ENCODE data around the gene LHX2.
A peak's percentile ranks its signal among the peaks of the same experiment; 100 is the strongest.

The LHX2 gene

DNA sequence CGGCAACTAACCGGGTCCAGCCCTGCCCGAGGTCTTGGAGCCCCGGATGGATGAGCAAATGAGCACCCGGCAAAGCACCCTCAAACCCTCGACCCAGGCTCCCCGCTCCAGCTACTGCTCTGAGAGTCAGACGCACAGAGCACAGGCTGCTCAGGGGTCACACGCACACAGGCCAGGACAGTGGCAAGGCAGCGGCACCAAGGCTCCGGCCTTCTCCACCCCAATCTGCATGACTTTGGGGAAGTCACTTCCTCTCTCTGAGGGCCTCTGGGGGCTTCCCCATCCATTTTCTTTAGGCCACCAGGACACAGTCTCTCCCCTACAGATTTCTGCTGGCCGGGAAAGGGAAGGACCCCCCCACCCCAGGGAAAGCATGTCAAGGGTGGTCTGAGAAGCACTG is 18.0 kb downstream of the LHX2 start:
- DNase-seq (ENCODE audit: low read depth in 2 of 3, low spot score in 1 of 3) = no peak

DNA sequence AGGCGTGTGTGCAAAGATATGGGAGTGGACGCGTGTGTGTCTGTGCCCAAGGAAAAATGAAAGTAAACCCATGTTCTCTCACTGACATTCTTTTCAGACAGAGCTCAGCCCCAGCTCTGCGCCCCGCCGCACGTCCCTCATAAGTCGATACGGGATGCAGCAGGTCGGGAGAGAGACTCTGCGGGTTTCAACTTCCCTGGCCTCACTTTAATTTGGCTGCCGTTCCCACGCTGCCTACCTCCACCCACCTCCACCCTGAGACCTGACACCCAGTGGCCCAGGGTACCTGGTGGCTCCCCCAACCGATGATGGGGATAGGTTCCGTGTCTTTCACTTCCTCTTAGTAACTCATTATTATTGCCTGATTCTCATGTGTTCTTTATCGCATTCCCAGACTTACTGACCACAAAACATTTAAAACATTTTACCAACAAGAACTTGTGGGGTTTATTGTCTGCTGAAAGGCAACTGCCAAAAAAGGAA is 19.4 kb downstream of the LHX2 start:
- no peak for DNase-seq (ENCODE audit: low read depth in 2 of 3, low spot score in 1 of 3)

DNA sequence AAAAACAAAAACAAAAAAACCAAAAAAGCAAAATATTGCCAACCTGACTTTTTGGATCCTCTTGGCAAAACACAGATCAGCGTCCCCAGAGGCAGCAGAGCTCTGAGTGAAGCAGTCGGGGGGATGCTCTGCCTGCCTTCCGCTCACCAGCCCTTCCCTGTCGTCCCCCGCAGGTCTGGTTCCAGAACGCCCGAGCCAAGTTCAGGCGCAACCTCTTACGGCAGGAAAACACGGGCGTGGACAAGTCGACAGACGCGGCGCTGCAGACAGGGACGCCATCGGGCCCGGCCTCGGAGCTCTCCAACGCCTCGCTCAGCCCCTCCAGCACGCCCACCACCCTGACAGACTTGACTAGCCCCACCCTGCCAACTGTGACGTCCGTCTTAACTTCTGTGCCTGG is 20.7 kb downstream of the LHX2 start:
- DNase-seq (ENCODE audit: low read depth in 2 of 3, low spot score in 1 of 3) = no peak

DNA sequence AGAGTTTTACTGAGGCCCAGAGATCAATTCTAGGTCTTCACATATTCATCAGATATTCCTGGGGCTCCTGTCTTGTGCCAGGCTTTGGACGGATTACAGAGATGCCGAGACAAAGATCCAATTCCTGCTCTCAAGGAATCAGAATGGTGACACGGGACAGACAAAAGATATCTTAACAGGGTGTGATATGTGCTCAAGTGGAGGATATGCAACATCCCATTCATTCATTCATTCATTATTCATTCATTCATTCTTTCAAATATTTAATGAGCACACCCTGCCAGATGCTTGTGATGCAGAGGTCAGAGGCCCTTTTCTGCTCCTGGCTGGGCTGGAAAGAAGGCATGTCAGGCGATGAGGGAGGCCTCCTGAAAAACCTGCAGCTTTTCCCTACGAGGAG is 21.8 kb downstream of the LHX2 start:
- no peak for DNase-seq (ENCODE audit: low read depth in 2 of 3, low spot score in 1 of 3)

DNA sequence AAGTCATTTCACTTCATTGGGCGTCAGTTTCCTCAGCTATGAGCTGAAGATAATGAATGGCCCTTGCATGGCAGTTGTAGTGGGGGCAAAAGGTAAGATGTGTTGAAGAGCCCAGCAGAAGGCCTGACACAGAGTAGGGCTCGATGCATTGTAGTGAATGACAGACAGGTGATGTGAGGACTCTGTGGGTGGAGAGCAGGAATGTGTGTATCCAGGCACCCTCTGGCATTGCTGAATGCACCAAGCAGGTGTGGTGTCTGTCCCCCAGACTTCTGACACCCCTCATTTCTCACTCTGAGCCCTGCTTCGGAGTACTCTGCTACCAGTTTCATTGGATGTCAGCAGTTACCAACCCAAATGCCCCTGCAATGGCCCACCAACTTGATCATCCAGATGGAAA is 22.4 kb downstream of the LHX2 start:
- no peak for DNase-seq (ENCODE audit: low read depth in 2 of 3, low spot score in 1 of 3)

DNA sequence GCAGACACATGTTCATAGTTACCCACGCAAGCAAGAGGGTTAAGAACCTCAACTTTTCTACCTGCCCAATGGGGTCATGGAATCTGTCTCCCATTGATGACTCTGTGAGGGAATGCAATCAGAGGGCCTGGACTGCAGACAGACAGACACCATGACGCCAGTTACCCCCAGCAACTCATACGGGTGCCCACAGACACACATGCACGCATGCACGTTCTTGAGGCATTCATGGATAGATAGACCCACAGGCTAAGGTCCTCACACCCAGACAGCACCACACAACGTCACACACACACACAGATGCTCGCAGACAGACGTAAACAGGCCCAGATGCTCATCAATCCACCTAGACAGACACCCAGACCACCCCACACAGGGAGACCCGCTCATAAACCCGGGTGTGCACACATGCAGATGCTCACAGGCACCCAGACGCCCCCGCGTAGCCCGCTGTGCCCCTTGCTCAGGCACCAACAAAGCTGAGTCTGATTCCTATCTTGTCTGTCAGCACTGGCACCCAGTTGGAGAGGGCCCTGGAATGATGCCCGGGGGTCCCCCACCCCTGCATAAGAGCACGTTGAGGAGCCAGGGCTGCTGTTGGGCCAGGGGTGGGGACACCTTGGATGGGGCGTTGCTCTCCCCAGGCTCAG is 23.6 kb downstream of the LHX2 start:
- DNase-seq (ENCODE audit: low read depth in 2 of 3, low spot score in 1 of 3) = no peak

DNA sequence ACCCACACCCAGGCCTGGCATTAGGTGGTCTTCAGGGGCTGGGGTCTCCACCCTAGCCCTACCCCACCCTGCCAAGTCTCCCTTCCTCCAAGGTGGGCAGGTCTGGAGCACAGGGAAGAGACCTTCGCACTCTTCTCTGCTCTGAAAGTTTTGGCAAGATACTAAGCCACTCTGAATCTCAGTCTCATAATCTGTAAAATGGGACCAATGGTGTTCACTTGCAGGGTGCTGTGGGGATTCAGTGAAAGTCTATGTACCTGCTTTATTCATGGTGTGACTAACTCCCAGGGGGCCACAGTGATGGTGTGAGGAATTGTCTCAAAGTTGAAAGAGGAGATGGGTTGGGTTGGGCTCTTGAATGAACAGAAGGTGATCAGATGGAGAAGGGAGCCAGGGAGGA is 25.0 kb downstream of the LHX2 start:
- DNase-seq (ENCODE audit: low read depth in 2 of 3, low spot score in 1 of 3) = no peak

DNA sequence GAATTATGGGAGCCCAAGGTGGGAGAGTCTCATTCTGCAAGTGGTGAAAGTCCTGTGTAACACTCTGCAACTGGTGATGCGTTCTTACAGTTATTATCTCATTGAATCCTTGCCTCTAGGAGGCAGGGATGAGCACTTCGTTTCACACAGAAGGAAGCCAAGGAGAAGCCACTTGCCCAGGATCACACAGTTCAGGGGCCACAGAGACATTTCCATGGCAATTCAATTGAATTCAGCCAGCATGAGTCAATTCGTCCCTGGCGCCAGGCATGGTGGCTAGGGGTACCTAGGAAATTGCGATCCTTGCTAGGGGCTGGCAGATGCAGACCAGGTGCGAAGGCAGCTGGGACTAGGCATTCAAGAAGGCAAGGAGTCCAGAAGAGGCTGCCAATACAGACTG is 26.2 kb downstream of the LHX2 start:
- DNase-seq (ENCODE audit: low read depth in 2 of 3, low spot score in 1 of 3) = no peak

DNA sequence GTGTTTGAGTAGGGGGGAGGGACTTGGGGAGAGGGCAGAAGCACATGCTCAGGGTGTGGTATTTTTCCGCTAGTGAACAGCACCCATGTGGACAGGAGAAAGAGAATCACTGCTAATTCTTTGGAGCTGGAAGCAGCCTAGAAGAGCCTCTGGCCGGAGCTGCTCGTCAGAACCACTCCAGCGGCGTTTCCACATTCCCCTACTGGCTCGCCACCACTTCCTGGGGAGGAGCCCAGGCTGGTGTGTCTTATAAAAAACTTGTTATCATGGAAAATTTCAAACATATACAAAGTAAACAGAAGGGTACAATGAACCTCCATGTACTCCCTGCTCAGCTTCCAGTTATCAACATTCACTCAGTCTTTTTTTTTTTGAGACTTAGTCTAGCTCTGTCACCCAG is 26.7 kb downstream of the LHX2 start:
- DNase-seq (ENCODE audit: low read depth in 2 of 3, low spot score in 1 of 3) = no peak

DNA sequence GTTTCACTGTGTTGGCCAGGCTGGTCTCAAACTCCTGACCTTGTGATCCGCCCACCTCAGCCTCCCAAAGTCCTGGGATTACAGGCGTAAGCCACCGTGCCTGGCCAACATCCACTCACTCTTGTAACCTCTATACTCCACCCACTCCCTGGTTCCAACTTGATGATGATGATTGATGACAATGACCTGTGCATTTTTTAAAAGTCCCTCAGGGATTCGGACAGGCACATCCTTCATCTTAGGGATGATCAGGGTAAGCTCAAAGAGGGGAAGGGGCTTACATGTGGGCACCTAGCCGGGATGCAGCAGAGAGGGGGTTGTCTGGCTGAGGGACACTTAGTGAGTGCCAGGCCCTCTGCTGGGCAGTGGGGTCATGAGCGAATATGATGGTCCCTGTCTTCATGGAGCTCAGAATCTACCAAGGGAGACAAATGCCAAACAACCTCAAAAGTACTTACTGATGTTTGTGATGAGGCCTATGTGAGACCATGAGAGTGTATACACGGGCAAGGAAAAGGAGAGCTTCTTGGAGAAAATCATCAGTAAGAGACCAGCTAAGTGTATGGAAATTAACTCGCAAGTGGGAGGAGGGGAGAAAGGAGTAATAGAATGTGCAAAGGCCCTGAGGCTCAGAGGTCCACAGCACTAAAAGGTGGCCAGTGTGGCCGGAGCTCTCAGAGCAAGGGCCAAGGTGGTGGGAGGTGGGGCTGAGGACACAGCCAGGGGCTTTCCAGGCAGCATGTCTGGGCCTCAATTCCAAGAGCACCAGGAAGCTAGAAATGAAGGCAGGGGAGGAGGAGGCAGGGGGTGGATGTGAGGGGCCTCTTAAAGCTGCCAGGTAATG is 27.4 kb downstream of the LHX2 start:
- DNase-seq (ENCODE audit: low read depth in 2 of 3, low spot score in 1 of 3) = no peak

DNA sequence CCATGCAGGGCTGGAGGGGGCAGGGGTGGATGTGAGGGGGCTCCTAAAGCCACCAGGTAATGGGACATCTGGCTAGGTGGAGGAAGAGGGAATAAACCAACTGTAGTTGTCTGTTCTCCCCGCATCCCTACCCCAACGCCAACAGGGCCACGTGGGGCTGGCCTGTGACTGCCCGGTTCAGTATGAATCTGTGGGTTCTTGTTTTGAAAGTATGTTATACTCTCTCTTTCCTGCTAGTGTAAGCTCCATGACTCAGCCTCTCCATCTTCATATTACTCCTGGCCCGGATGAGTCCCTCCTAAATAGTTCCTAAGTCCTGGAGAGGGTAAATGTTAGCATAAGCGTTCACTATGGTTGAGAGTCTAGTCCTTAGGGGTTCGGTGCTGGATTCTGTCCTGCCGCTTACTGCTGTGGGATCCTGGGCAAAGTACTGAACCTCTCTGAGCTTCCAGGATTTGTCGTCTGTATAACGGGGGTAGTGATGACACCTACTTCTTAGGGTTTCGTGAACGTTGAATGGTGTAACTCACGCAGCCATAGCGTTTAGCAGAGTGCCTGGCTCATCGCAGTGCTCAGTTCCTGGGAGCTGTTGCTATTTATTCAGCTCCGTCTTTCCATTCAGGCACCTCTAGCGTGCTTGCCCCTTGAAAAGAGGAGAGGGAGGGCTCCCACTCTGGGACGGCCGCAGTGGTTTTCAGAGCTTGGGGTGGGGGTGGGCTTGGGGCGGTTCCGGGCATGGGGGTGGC is 28.8 kb downstream of the LHX2 start:
- DNase-seq (ENCODE audit: low read depth in 2 of 3, low spot score in 1 of 3) = no peak

DNA sequence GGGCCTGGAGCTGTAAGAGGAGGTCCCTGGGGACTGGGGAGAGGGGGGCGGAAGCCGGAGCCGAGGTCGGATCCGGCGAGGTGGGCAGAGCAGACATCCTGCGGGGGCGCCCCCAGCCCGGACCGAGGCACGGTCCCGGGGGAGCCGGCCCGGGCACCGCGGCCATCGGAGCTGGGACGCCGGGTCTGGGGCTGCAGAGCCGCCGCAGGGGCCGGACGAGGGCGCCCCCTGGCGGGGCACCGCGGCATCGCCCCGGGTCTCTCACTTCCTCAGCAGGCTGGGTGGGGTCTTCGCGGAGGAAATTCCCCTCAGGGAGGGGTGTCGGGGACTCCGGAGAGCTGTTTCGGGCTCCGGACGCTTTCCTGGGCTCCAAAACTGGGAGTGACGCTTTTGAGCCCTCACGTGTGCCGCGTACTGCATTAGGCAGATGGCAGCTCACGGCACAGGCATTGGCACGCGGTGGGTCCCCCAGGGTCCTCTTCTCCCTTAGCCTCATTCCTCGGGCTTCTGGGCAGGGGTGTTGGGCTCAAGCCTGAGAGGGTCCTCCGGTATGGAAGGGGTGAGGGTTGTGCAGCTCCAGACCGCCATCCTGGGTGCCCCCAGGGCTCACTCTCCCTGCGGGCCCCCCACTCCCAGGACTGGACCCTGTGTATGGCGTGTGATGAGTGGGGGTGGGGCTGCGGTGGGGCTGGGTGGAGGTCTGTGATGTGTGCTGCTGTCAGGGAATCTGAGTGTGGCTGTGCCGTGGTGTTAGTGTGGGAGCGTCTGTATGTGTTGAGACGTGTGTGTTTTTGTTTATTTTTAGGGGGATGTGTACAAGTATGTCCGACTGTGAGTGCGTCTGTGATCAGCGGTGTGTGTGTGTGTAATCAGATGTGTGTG is 29.6 kb downstream of the LHX2 start:
- DNase-seq (ENCODE audit: low read depth in 2 of 3, low spot score in 1 of 3) = peak in 1 of 3 donors; percentile 36

DNA sequence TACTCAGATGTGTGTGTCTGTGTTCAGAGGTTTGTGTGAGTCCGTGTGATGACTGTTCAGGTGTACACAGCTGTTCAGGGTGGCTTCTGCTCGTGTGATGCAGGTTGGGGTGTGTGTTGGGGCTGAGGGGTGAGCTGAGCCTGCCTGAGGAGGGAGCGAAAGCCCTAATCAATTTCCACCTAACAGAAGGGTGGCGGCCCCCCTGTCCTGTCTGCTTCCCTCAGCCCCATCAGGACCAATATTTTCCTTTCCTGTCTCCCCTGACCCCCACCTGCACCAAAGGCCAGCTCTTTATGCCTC is 30.2 kb downstream of the LHX2 start:
- no peak for DNase-seq (ENCODE audit: low read depth in 2 of 3, low spot score in 1 of 3)

DNA sequence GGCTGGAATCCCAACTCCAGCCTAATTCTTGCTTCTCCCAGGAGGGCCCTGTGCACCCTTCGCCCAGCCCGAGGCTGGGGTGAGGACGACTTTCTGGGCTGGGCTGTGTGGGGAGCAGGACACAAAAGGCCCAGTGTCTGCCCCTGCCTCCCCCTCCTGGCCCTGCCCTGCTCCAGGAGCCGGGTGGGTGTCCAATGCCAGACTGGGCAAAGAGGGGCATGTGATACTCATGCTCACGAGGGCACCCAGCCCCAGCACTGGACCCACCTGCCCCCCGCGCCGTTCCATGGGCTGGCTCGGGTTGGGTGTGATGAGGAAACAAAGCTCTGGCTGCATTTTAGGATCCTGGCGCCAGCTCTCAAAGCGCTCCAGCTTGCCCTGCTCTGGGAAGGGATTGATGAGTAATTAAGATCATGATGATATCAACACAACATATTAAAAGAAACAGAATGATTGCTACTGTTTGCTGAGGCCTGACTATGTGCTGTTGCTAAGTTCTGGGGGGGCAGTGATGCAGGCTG is 30.7 kb downstream of the LHX2 start:
- DNase-seq (ENCODE audit: low read depth in 2 of 3, low spot score in 1 of 3) = no peak

DNA sequence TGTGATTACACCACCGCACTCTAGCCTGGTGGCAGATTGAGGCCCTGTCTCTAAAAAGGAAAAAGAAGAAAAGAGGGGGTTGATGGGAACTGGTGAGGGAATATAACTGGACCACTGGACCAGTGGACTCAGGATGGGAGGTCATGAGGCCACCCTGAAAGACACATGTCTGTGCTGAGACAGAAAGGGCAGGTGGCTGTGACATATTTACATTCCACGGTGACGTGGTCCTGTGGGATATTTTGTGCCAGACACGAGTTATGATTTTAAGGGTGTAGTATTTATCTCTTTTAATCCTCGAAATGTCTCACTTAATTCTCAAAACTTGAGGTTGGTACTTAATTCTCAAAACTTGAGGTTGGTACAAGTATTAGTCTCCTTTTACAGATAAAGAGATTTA is 32.9 kb downstream of the LHX2 start:
- DNase-seq (ENCODE audit: low read depth in 2 of 3, low spot score in 1 of 3) = no peak

DNA sequence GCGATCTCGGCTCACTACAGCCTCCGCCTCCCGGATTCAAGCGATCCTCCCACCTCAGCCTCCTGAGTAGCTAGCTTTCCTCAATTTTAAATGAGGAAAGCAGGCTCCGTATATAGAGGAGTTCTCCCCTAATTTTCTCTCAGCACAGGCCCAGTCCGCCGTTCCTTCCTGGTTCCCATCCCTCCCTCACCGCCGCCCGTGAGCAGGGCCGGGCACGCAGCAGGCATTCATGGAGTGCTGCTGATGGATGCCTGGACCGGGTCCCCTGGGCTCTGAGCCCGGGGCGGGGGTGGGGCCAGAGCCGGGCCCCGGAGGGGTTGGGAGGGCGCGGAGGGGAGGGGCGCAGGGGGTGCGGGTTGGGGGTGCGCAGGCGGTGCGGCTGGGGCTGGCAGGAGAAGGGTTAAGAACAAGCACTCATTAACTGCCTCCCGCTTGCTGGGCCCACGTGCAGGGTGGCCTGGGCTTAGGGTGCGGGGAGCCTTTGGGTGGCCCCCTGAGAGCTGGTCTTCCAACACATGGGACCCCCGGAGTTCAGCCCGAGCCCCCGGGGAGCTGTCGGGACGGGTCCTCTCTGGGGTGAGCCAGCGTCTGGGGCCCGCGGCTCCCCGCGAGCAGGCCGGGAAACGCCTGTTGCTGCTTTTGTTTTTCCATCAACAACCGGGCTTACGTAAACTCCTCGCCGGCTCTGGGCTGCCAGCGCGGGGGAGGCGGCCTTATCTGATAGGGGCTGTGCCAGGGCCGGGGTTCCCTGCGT is 33.7 kb downstream of the LHX2 start:
- DNase-seq (ENCODE audit: low read depth in 2 of 3, low spot score in 1 of 3) = no peak

DNA sequence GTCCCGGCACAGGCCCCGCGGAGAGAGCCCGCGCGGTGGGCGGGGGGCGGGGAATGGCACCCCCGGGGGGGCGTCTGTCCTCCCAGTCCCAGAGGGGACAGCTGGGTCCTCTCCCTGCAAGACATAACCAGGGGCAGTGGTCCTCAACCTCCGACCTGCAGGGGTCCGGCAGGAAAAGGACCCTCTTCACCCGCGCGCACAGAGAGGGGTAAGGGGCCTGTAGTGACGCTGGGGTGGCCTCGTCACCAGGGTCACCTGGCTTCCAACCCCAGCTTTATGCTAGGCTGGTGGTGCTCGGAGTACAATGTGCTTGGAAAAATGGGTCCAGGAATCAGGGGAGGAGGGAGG is 34.2 kb downstream of the LHX2 start:
- no peak for DNase-seq (ENCODE audit: low read depth in 2 of 3, low spot score in 1 of 3)

DNA sequence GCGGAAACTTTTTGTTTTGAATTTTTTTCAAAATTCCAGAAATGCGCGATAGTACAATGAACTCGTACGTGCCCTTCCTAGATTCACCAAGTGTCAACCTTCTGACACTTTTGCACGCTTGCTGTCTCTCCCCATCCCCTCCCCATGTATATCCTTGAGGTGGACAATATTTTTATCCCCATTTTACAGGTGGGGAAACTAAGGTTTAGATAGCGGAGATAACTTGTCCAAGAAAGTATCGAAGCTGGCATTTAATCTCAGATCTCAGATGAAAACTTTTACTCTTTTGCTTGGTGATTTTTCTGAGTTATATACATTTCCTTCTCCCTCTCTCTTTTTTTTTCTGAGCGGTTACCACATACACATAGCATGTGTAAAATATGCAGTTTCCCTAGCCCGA is 34.6 kb downstream of the LHX2 start:
- DNase-seq (ENCODE audit: low read depth in 2 of 3, low spot score in 1 of 3) = no peak

DNA sequence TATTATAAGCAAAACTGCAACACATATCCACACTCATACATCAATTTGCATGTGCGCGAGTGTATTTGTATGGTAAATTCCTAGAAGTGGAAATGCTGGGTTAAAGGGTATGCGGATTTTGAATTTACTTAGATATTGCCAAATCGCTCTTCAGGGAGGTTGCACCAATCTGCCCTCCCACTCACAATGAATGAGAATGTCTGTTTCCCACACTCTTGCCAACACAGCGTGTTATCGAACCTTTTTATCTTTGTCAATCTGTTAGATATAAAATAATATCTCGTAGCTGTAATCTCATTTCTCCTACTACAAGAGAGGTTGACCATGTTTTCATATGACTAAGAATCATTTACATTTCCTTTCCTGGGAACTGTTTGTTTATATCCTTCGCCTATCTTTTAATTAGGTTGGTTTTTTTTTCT is 35.7 kb downstream of the LHX2 start:
- DNase-seq (ENCODE audit: low read depth in 2 of 3, low spot score in 1 of 3) = no peak

DNA sequence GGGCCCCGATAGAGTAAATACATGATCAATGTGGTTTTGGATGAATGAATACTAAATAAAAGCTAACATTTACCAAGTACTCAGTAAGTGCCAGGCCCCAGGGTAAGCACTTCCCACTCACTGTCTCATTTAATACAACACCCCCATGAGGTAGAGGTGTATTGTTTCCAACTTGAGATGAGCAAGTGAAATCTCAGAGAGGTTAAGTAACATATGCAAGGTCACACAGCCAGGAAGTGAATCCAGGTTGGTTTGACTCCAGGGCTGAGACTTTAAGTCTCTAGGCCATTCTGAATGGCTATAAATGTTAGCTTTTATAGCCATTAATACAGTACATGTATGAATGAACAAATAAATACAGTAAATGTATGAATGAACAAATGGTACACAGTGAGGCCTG is 39.4 kb downstream of the LHX2 start:
- DNase-seq (ENCODE audit: low read depth in 2 of 3, low spot score in 1 of 3) = no peak
